Measurements from ENCODE around the gene GJC2.

Gene GJC2

GRCh38 chr1:228144193-228144992, 5.3 kb upstream of the GJC2 start:
- in situ Hi-C loops (cut with MboI; ENCODE audit: low sequenced_read_pairs) = no loop called here

GRCh38 chr1:228144993-228145343, 4.8 kb upstream of the GJC2 start:
- in situ Hi-C loops (cut with MboI; ENCODE audit: low sequenced_read_pairs) = no loop called here

GRCh38 chr1:228145463-228146416, 4.0 kb upstream of the GJC2 start:
- in situ Hi-C loops (cut with MboI; ENCODE audit: low sequenced_read_pairs) = no loop called here

- in situ Hi-C loops (cut with MboI; ENCODE audit: low sequenced_read_pairs) = no loop called here
These were observed 3.1 kb upstream of the GJC2 start for GRCh38 chr1:228146417-228147150.

GRCh38 chr1:228147151-228147693, 2.5 kb upstream of the GJC2 start:
- in situ Hi-C loops (cut with MboI; ENCODE audit: low sequenced_read_pairs) = no loop called here

GRCh38 chr1:228147768-228148167, 2.0 kb upstream of the GJC2 start:
- in situ Hi-C loops (cut with MboI; ENCODE audit: low sequenced_read_pairs) = no loop called here

- in situ Hi-C loops (cut with MboI; ENCODE audit: low sequenced_read_pairs) = no loop called here
These were observed 1.4 kb upstream of the GJC2 start for GRCh38 chr1:228148196-228148861.

- in situ Hi-C loops (cut with MboI; ENCODE audit: low sequenced_read_pairs) = no loop called here
These were observed 760 bp upstream of the GJC2 start for GRCh38 chr1:228148935-228149405.

GRCh38 chr1:228150120-228150460, 360 bp downstream of the GJC2 start:
- in situ Hi-C loops (cut with MboI; ENCODE audit: low sequenced_read_pairs) = no loop called here

- in situ Hi-C loops (cut with MboI; ENCODE audit: low sequenced_read_pairs) = no loop called here
These were observed 890 bp downstream of the GJC2 start for GRCh38 chr1:228150461-228151179.

GRCh38 chr1:228151180-228151925, 1.6 kb downstream of the GJC2 start:
- in situ Hi-C loops (cut with MboI; ENCODE audit: low sequenced_read_pairs) = no loop called here

- in situ Hi-C loops (cut with MboI; ENCODE audit: low sequenced_read_pairs) = no loop called here
These were observed 2.6 kb downstream of the GJC2 start for GRCh38 chr1:228152097-228152917.

GRCh38 chr1:228152918-228153258, 3.2 kb downstream of the GJC2 start:
- in situ Hi-C loops (cut with MboI; ENCODE audit: low sequenced_read_pairs) = no loop called here

- in situ Hi-C loops (cut with MboI; ENCODE audit: low sequenced_read_pairs) = no loop called here
These were observed 4.4 kb downstream of the GJC2 start for GRCh38 chr1:228154021-228154669.

- in situ Hi-C loops (cut with MboI; ENCODE audit: low sequenced_read_pairs) = no loop called here
These were observed 5.2 kb downstream of the GJC2 start for GRCh38 chr1:228154670-228155571.

GRCh38 chr1:228155596-228156514, 6.1 kb downstream of the GJC2 start:
- in situ Hi-C loops (cut with MboI; ENCODE audit: low sequenced_read_pairs) = no loop called here
